Kidney epithelial cell (primary cell): ENCODE measurements around the gene LBX2. TPM values are rescaled to one million over a fixed set of nuclear protein-coding genes. Genes with fewer than 3 reads are reported as not detected.

Experiments used
- DNase-seq: peaks from one replicate; pipeline ENCODE4 v3.0.0-alpha.2; 2010; ENCODE audit warnings: low read depth
- H3K27me3 ChIP-seq: 2 replicates; pipeline ENCODE4 v1.6.0; 2011; ENCODE audit warnings: low read length; ENCODE audit not compliant: control insufficient read depth, insufficient read depth
- H3K36me3 ChIP-seq: 2 replicates; pipeline ENCODE4 v1.5.1; 2011; ENCODE audit warnings: low read length; ENCODE audit not compliant: control insufficient read depth, insufficient read depth
- H3K4me3 ChIP-seq: 2 replicates; pipeline ENCODE4 v1.5.1; 2011; ENCODE audit warnings: low read depth, mild to moderate bottlenecking, control low read depth, low read length
- CTCF ChIP-seq: IDR thresholded peaks from 2 replicates; pipeline ENCODE4 v1.5.1; 2011; ENCODE audit warnings: mild to moderate bottlenecking, moderate library complexity, low read length, control low read depth, inconsistent platforms; ENCODE audit not compliant: insufficient read depth, poor library complexity, severe bottlenecking
- total RNA-seq: library from RNA; depleted of rRNA; stranded (reverse); fragments of >200 nt; gene quantifications from 2 replicates; pipeline ENCODE4 v1.2.3, GENCODE V29; 2015

Gene LBX2
- total RNA-seq, 1 donor from 2014 or later: 1.9 TPM

DNA sequence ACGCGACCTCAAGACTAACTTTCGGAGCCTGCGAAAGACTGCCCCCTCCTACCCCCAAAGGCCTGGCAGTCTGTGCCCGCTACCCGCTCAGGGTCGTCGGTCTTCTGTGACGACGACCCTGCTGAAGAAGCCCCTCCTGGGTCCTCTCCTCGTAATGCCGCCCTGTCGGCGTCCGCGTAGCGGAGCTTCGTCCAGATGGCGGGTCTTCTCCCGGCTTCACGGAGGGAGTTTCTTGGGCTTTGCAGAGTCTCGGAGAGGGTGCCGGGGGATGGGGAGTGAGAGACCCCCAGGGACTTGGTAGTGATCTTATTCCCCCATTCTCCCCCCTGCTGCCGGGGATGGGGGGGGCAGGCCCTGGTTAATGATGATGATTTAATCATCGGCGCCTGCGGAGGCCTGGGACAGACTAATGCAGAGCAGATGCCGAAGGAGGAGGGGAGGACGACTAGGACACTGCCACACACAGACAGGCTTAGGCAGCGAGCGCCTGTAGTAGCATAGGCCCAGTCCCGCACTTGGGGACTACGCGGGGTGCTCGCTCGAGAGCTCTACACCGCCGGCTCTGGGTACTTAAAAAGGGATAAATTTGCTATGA is 8.6 kb upstream of the LBX2 start:
- Histone ChIP-seq H3K36me3 (no peaks in the 10 kb centered on the region), H3K4me3 (peak overlapping the region; percentile 89), H3K27me3 (peaks cover 22% of the 10 kb centered on the region)
- TF ChIP-seq CTCF: no peak
- no peak for DNase-seq

GRCh38 chr2:74507145-74507925 is 7.9 kb upstream of the LBX2 start, which contains the start of gene PCGF1:
Gene PCGF1, minus strand, starts transcription at chr2:74507695. Its CDS starts 27 bp downstream, at chr2:74507668.
- H3K27me3 ChIP-seq: peaks cover 19% of the 10 kb centered on the region
- DNase-seq: peak; percentile 91
- H3K4me3 ChIP-seq: peak within 1 kb of the TSS; percentile 89
- H3K36me3 ChIP-seq: no peaks in the 10 kb centered on the region
- TF ChIP-seq CTCF: peak; percentile 43

DNA sequence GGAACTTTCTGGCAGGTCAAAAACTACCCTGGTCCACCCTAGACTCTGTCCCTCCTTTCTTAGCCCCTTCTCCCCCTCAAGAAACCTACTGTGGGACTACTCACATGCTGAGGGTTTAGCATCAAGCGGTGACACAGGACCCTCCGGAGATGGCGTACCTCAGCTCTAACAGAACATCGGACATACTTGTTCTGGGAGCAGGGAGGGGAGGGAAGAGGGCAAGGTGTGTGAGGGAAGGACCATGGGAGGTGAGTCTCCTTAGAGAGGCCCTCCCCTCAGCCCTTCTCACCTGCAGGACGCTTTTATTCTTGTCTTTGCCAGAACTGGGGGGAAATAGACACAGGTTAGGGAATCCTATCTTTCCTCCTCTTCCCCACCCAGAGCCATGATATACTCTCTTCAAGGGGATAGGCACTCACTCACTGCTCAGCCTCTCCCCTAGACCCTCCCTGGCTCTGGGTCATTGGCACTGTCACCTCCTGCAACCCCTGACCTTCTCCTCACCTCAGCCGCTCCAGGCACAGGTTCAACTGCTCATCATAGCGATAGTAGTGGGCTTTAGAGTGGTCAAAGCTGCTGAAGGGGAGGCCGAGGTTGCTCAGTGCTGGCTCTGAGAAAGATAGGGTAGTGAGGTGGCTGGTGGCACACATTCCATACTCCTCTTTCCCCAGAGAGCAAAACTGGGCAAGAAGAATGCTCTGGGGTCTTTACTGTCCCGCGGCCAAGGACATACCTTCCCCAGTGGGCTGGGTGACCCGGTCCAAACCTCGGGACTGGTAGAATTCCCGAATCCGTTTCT is 6.2 kb upstream of the LBX2 start:
- no peaks in the 10 kb centered on the region for H3K36me3 ChIP-seq
- H3K4me3 ChIP-seq: no peak overlapping the region
- no peak for DNase-seq
- H3K27me3 ChIP-seq: peaks cover 17% of the 10 kb centered on the region
- TF ChIP-seq CTCF: no peak

GRCh38 chr2:74504591-74504990 is 5.2 kb upstream of the LBX2 start:
- Histone ChIP-seq H3K4me3 (no peak overlapping the region), H3K27me3 (peaks cover 26% of the 10 kb centered on the region), H3K36me3 (no peaks in the 10 kb centered on the region)
- no peak for TF ChIP-seq CTCF
- no peak for DNase-seq

DNA sequence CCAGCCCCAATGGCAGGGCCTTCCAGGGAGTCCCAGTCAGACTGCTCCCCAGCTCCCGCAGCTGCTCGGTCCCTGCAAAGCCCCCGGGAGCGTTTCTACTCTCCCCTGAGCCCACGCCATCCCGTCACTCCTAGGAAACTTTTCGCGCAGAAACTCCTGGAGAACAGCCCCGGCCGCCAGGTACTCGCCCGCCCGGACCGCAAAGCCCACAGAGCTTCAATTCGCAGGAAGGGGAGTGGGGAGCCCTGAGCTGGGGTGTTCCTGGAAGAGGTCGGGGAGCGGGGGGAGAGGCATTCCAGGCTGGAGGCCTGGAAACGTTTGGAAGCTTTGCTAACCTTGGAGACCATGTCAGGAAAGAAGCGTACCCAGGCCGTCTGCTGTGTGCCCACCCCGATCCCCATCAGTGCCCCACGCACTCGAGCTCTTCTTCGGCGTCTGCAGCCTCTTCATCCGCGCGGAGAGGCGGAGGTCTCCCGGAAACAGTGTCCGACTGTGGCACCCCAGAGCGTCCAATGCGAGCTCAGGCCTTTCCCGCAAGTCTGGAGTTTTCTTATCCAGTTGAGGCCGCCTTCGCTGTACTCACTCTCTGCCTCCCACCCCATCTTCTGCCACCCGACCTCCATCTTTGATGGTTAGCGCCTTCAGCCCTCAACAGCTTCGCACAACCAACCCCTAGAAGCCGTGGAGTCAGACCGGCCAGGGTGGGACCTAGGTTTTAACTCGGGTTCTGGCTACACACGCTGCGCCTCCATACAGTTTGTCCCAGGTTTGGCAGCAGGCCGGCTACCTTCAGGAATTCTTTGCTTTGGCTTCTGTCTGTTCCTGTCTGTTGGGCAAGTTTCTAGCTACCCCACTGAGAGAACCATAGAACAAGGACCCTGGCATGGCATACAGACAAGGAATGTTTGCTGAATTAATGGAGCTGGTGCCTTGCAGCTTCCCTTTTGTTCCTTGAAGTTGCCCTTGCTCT is 4.4 kb upstream of the LBX2 start:
- no peak for DNase-seq
- Histone ChIP-seq H3K4me3 (peak overlapping the region; percentile 47), H3K36me3 (no peaks in the 10 kb centered on the region), H3K27me3 (peaks cover 34% of the 10 kb centered on the region)
- no peak for TF ChIP-seq CTCF
